Skeletal muscle tissue (tissue), 4 donors: Measurements from ENCODE around the gene NOD2. TPM values are rescaled to one million over a fixed set of nuclear protein-coding genes. Genes with fewer than 3 reads are reported as not detected.

Source experiments
- H3K27ac ChIP-seq: one replicate; pipeline ENCODE4 v1.7.0; 2013; ENCODE audit warnings: mild to moderate bottlenecking, low read depth, low read length, inconsistent platforms
- H3K27me3 ChIP-seq, 3 donors: one replicate each; pipeline ENCODE4 v1.7.0; 2013; ENCODE audit warnings: low read length in 3 of 3; ENCODE audit not compliant: control insufficient read depth in 3 of 3, insufficient read depth in 3 of 3
- H3K36me3 ChIP-seq, 3 donors: one replicate each; pipeline ENCODE4 v1.7.0; 2013; ENCODE audit warnings: low read length in 3 of 3; ENCODE audit not compliant: control insufficient read depth in 3 of 3, insufficient read depth in 3 of 3
- H3K4me1 ChIP-seq, 3 donors: one replicate each; pipeline ENCODE4 v1.7.0; 2013; ENCODE audit warnings: low read length in 3 of 3, mild to moderate bottlenecking in 3 of 3; ENCODE audit not compliant: control insufficient read depth in 3 of 3, insufficient read depth in 3 of 3
- H3K4me3 ChIP-seq, 3 donors: one replicate each; pipeline ENCODE4 v1.7.0; 2013; ENCODE audit warnings: low read length in 3 of 3
- H3K9ac ChIP-seq, 3 donors: one replicate each; pipeline ENCODE4 v1.7.0; 2013; ENCODE audit warnings: low read length in 3 of 3, mild to moderate bottlenecking in 3 of 3, moderate library complexity in 2 of 3, low read depth in 1 of 3
- H3K9me3 ChIP-seq, 3 donors: one replicate each; pipeline ENCODE4 v1.7.0; 2013; ENCODE audit warnings: low read length in 3 of 3; ENCODE audit not compliant: control insufficient read depth in 3 of 3
- total RNA-seq: library from RNA; depleted of rRNA; stranded (reverse); fragments of >200 nt; gene quantifications from one replicate; pipeline ENCODE4 v1.2.3, GENCODE V29; 2014
- donor health status: Osteomylitis.

The NOD2 gene
- total RNA-seq, 1 donor from 2014 or later = 0.52 TPM

GRCh38 chr16:50669741-50670140 lies 23.7 kb upstream of the NOD2 start:
- H3K9ac ChIP-seq = peak overlapping the region in 1 of 3 donors; percentile 3

GRCh38 chr16:50670476-50670875 lies 22.9 kb upstream of the NOD2 start:
- H3K27me3 ChIP-seq = peaks cover 0 to 10% (median 3%) of the 10 kb centered on the region in 3 donors
- H3K36me3 ChIP-seq = peaks cover 0 to 2% (median 0%) of the 10 kb centered on the region in 3 donors
- no peak overlapping the region for H3K4me3 ChIP-seq
- no peak overlapping the region for H3K27ac ChIP-seq
- H3K9me3 ChIP-seq = peaks cover 3 to 5% (median 4%) of the 10 kb centered on the region in 3 donors
- H3K9ac ChIP-seq = no peak overlapping the region
- H3K4me1 ChIP-seq = peaks cover 15 to 30% (median 29%) of the 10 kb centered on the region in 3 donors

More at GRCh38 chr16:50669741-50670140, 23.7 kb upstream of the NOD2 start:
- Histone ChIP-seq H3K4me1 (peaks cover 15 to 35% (median 34%) of the 10 kb centered on the region in 3 donors), H3K27me3 (peaks cover 0 to 8% (median 3%) of the 10 kb centered on the region in 3 donors), H3K9me3 (peaks cover 3 to 5% (median 4%) of the 10 kb centered on the region in 3 donors), H3K4me3 (peak overlapping the region in 2 of 3 donors; percentile 1 to 7), H3K36me3 (peaks cover 0 to 2% (median 0%) of the 10 kb centered on the region in 3 donors), H3K27ac (peak overlapping the region; percentile 86)

GRCh38 chr16:50671644-50672260 lies 21.7 kb upstream of the NOD2 start:
- Histone ChIP-seq H3K27me3 (peaks cover 0 to 10% (median 3%) of the 10 kb centered on the region in 3 donors), H3K9me3 (peaks cover 3 to 5% (median 4%) of the 10 kb centered on the region in 3 donors), H3K36me3 (peaks cover 0 to 2% (median 0%) of the 10 kb centered on the region in 3 donors), H3K27ac (no peak overlapping the region), H3K9ac (no peak overlapping the region), H3K4me3 (no peak overlapping the region), H3K4me1 (peaks cover 15 to 29% (median 28%) of the 10 kb centered on the region in 3 donors)

- Histone ChIP-seq H3K9ac (no peak overlapping the region), H3K27me3 (peaks cover 0 to 10% (median 3%) of the 10 kb centered on the region in 3 donors), H3K9me3 (peaks cover 3 to 5% (median 4%) of the 10 kb centered on the region in 3 donors), H3K4me3 (no peak overlapping the region), H3K4me1 (peaks cover 7 to 12% (median 12%) of the 10 kb centered on the region in 3 donors), H3K36me3 (peaks cover 0 to 2% (median 0%) of the 10 kb centered on the region in 3 donors), H3K27ac (no peak overlapping the region)
These were observed 19.7 kb upstream of the NOD2 start for GRCh38 chr16:50673496-50674275.

DNA sequence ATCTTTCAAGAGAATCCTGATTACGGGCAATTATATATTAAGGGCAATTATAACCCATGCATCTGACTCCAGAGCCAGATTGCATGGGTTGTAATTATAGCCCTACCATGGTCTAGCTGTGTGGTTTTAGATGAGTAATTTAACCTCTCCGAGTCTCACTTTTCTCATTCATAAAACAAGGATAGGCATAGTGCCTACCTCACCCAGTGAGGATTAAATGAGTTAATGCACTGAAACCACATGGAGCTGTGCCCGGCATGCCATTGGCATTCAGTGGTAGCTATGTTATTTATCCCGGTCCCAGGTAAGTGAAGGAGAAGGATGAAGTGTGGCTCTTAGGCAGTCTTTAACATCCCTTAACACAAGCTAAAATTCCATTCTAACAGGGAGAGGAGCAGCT lies 18.6 kb upstream of the NOD2 start:
- Histone ChIP-seq H3K9ac (no peak overlapping the region), H3K36me3 (no peaks in the 10 kb centered on the region)

DNA sequence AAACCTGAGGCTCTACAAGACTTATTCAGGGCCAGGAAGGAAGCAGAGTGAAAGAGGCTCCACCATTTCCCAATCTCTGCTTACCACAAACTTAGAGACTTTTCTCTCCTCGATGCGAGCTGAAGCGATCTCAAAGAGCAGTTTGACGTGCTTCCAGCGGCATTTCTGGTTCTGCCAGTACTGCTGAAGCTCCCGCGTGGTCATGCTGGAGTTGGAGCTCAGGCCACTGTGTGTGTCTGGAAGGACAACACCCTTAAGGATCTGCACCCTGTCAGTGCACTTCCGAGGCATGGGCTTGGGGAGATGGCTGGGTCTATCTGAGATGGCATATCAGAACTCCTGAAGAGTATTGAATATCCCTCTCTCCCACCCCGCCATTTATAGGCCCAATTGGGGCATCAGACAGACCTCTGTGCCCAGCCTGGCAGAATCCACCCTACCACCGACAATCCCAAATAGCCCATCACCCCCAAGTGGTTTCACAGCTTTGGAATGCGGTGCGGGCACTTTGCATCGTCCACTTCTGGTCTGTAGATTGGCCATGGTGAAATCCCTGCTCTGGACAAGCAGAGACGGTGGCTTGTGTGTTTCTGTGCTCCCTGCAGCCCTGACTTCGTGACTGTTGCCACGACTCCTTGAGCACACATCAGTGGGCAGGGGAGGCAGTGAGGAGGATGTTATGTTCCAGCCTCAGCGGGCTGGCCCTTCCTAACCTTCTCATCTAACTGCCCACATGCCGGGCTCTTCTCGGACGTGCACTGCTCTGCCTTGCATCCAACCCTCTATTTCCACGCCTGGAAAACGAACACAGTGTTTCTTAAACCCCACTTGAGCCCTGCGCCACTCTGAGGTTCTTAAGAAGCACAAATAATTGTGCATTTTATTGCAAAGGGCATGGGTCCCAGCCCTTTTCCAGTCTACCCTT lies 17.5 kb upstream of the NOD2 start:
- H3K27me3 ChIP-seq = peaks cover 0 to 10% (median 3%) of the 10 kb centered on the region in 3 donors
- no peaks in the 10 kb centered on the region for H3K36me3 ChIP-seq

More for the DNA sequence above, 18.6 kb upstream of the NOD2 start:
- Histone ChIP-seq H3K9me3 (peaks cover 3 to 5% (median 4%) of the 10 kb centered on the region in 3 donors), H3K27ac (no peak overlapping the region), H3K4me3 (no peak overlapping the region), H3K4me1 (peaks cover 0 to 2% (median under 1%) of the 10 kb centered on the region in 3 donors), H3K27me3 (peaks cover 0 to 10% (median 3%) of the 10 kb centered on the region in 3 donors)

GRCh38 chr16:50676684-50677225 lies 16.7 kb upstream of the NOD2 start:
- peaks cover 0 to 2% (median 0%) of the 10 kb centered on the region in 3 donors for H3K4me1 ChIP-seq
- peak overlapping the region in 1 of 3 donors; percentile 16 for H3K9ac ChIP-seq
- peaks cover 1 to 3% (median 3%) of the 10 kb centered on the region in 3 donors for H3K9me3 ChIP-seq
- no peaks in the 10 kb centered on the region for H3K36me3 ChIP-seq
- no peak overlapping the region for H3K4me3 ChIP-seq
- peaks cover 0 to 10% (median 6%) of the 10 kb centered on the region in 3 donors for H3K27me3 ChIP-seq
- no peak overlapping the region for H3K27ac ChIP-seq

More for the DNA sequence above, 17.5 kb upstream of the NOD2 start:
- H3K27ac ChIP-seq = no peak overlapping the region
- peaks cover 3 to 5% (median 4%) of the 10 kb centered on the region in 3 donors for H3K9me3 ChIP-seq
- peaks cover 0 to 2% (median 0%) of the 10 kb centered on the region in 3 donors for H3K4me1 ChIP-seq
- no peak overlapping the region for H3K9ac ChIP-seq
- H3K4me3 ChIP-seq = no peak overlapping the region

DNA sequence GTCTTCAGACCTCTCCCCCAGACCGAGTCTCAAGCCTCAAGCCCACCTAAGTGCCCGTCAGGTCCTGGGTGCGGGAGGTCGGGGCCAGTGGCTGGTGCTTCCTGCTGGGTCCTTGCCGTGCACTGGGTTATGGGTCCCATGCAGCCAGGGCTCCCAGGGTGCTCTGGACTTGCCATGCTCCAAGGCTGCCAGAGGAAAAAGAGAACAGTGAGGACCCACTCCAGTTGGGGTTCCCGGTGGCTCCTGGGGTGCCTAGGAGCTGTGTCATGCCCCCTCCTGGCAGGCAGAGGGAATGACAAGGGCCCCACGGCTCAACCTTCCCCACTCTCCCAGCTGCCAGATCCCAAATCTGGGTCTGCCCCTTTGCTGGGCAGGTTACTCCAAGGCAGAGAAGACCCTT lies 16.1 kb upstream of the NOD2 start:
- Histone ChIP-seq H3K36me3 (no peaks in the 10 kb centered on the region), H3K4me1 (peaks cover 0 to 2% (median 0%) of the 10 kb centered on the region in 3 donors), H3K27me3 (peaks cover 0 to 10% (median 6%) of the 10 kb centered on the region in 3 donors)

GRCh38 chr16:50678531-50678930 lies 14.9 kb upstream of the NOD2 start:
- peaks cover 0 to 2% (median 2%) of the 10 kb centered on the region in 3 donors for H3K4me1 ChIP-seq
- no peak overlapping the region for H3K27ac ChIP-seq
- no peak overlapping the region for H3K9ac ChIP-seq
- no peak overlapping the region for H3K4me3 ChIP-seq
- H3K36me3 ChIP-seq = no peaks in the 10 kb centered on the region
- H3K27me3 ChIP-seq = peaks cover 0 to 9% (median 4%) of the 10 kb centered on the region in 3 donors
- H3K9me3 ChIP-seq = no peaks in the 10 kb centered on the region

More for the DNA sequence above, 16.1 kb upstream of the NOD2 start:
- Histone ChIP-seq H3K27ac (no peak overlapping the region), H3K4me3 (no peak overlapping the region), H3K9me3 (no peaks in the 10 kb centered on the region), H3K9ac (peak overlapping the region in 1 of 3 donors; percentile 16)
